Common myeloid progenitor, CD34-positive (primary cell): ENCODE data around the gene CABP1. TPM values are rescaled to one million over a fixed set of nuclear protein-coding genes. Genes with fewer than 3 reads are reported as not detected.

Source experiments
- CTCF ChIA-PET: fragments of 350-600 bp; sonication (Branson Sonifier 250); formaldehyde crosslinking; loops from one replicate; lab custom pipeline; 2021; ENCODE audit warnings: antibody characterized with exemption; lab: Charles Lee
- POLR2A ChIA-PET: fragments of 350-600 bp; sonication (Branson Sonifier 250); formaldehyde crosslinking; loops from one replicate; lab custom pipeline; 2021; ENCODE audit warnings: antibody characterized with exemption; lab: Charles Lee
- DNase-seq, 3 donors: peaks; one replicate each; pipeline versions ENCODE4 v3.0.0 to v3.0.0-alpha.2; 2013
- H3K27ac ChIP-seq, 2 experiments: 1 replicate in 1 of 2; 2 replicates in 1 of 2; pipeline ENCODE4 v1.7.0; 2013; ENCODE audit warnings: inconsistent platforms in 2 of 2, low read length in 2 of 2, mild to moderate bottlenecking in 2 of 2, low read depth in 1 of 2, moderate library complexity in 1 of 2; ENCODE audit not compliant: severe bottlenecking in 2 of 2, insufficient read depth in 1 of 2, poor library complexity in 1 of 2
- H3K27me3 ChIP-seq, 5 experiments: replicated peaks in 2 of 5; 1 replicate in 3 of 5; 2 replicates in 2 of 5; pipeline versions ENCODE4 v1.6.1 to v1.7.0; 2013; ENCODE audit warnings: low read length in 4 of 5, mild to moderate bottlenecking in 2 of 5, moderate library complexity in 2 of 5, inconsistent platforms in 1 of 5; ENCODE audit not compliant: insufficient read depth in 5 of 5, control insufficient read depth in 4 of 5
- H3K36me3 ChIP-seq, 4 experiments: 1 replicate in 2 of 4; 2 replicates in 2 of 4; pipeline versions ENCODE4 v1.6.1 to v1.7.0; 2013; ENCODE audit warnings: low read length in 3 of 4, control low read depth in 1 of 4, mild to moderate bottlenecking in 1 of 4; ENCODE audit not compliant: control insufficient read depth in 4 of 4, insufficient read depth in 4 of 4
- H3K4me1 ChIP-seq, 4 experiments: 1 replicate in 3 of 4; 2 replicates in 1 of 4; pipeline versions ENCODE4 v1.6.1 to v1.7.1; 2013; ENCODE audit warnings: low read length in 3 of 4, mild to moderate bottlenecking in 3 of 4, control low read depth in 1 of 4, inconsistent platforms in 1 of 4, moderate library complexity in 1 of 4; ENCODE audit not compliant: control insufficient read depth in 4 of 4, insufficient read depth in 4 of 4; ENCODE audit errors: control extremely low read depth in 1 of 4
- H3K4me3 ChIP-seq, 7 experiments: 1 replicate in 4 of 7; 2 replicates in 3 of 7; pipeline versions ENCODE4 v1.5.1 to v1.7.0; 2013; ENCODE audit warnings: mild to moderate bottlenecking in 7 of 7, low read length in 6 of 7, moderate library complexity in 6 of 7, inconsistent platforms in 2 of 7, low read depth in 2 of 7, control low read depth in 1 of 7; ENCODE audit not compliant: insufficient read depth in 4 of 7, control insufficient read depth in 1 of 7; ENCODE audit errors: extremely low read depth in 1 of 7
- H3K9me3 ChIP-seq, 5 experiments: 1 replicate in 4 of 5; 2 replicates in 1 of 5; pipeline versions ENCODE4 v1.6.1 to v1.7.1; 2013; ENCODE audit warnings: low read length in 4 of 5, mild to moderate bottlenecking in 2 of 5, inconsistent platforms in 1 of 5, low read depth in 1 of 5, moderate library complexity in 1 of 5; ENCODE audit not compliant: control insufficient read depth in 4 of 5, insufficient read depth in 2 of 5; ENCODE audit errors: control extremely low read depth in 1 of 5
- WGBS: methylation state at CpG from one replicate; pipeline ENCODE4 v1.1.5; 2013; ENCODE audit not compliant: insufficient coverage; 5-methylcytosine and 5-hydroxymethylcytosine counted together
- polyA plus RNA-seq: library from polyadenylated mRNA; unstranded; fragments of 120-200 nt; gene quantifications from one replicate; pipeline ENCODE4 v1.2.1, GENCODE V29; 2013

CABP1 gene
- polyA plus RNA-seq: not detected

DNA sequence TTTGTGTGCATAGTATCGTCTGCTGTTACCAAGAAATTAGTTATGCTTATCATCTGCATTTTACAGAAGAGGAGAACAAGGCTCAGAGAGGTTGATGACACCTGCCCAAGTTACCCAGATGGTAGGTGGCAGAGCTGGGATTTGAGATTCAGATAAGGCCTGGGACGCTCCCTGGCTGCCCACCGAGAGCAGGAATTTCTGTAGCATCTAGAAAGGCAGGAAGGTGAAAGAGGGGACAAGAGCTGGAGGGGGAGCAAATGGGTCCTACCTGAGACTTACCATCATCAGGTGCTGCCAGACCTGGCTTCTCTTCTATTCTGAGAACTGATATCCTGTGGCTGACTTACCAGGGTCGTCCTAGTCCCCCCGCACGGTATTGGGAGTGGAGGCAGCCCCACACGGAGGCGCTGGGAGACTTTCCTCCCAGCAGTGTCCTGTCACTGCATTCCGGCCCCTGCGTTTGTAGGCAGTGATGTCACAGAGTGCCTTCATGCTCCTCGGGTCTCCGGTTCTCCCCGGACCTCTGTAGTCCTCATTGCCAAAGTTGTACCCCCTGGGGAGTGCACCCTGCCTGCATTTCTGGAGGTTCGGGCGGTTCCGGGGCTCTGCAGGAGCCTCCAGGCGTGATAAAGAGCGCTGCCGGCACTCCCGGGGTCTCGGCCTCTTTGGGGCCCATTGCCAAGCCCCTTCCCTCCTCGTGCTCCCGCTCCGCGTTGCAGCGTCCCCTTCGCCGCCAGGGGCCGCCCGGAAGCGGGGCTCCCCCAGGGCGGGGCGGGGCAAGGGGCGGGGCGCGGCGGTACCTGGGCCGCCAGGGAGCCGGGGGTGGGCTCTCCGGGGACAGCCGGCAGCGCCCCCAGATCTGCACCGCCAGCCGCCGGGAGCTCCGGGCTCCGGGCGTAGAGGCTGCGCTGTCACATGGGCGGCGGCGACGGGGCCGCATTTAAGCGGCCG lies at the start of gene CABP1:
Gene CABP1 (plus strand): TSS at position 856 of the 951 bp plus-strand sequence. CDS start 60 bp downstream, at position 916.
- no peak within 1 kb of the TSS for H3K27ac ChIP-seq
- no peaks in the 10 kb centered on the region for H3K36me3 ChIP-seq
- H3K27me3 ChIP-seq: peaks cover 16 to 53% (median 32%) of the 10 kb centered on the region in 5 experiments
- peak; percentile 25 to 51 (median 49) for DNase-seq
- peaks cover 4 to 19% (median 16%) of the 10 kb centered on the region in 4 experiments for H3K4me1 ChIP-seq
- H3K4me3 ChIP-seq: peak within 1 kb of the TSS; percentile 15 to 69 (median 53)
- ChIA-PET CTCF (interaction anchor here (0.6 to 2.5 kb wide), 3 partner anchors 9 to 616 kb away, joined by 3 to 12 read pairs (median 7); partner anchors contain the start of gene POP5), POLR2A (no interaction called here)
- WGBS: 8% methylated on average over 43 of the region's 56 CpGs
- H3K9me3 ChIP-seq: no peaks in the 10 kb centered on the region

GRCh38 chr12:120590741-120591407 lies 49.6 kb upstream of the CABP1 start:
- H3K4me1 ChIP-seq: no peaks in the 10 kb centered on the region
- POLR2A ChIA-PET: no interaction called here
- H3K4me3 ChIP-seq: no peak overlapping the region
- CTCF ChIA-PET: interaction anchor here (1.4 to 2.5 kb wide), 3 partner anchors 10 to 58 kb away, joined by 3 to 13 read pairs (median 5); no protein-coding TSS in a partner anchor
- DNase-seq: no peak
- H3K9me3 ChIP-seq: no peaks in the 10 kb centered on the region
- peaks cover 0 to 6% (median 5%) of the 10 kb centered on the region in 5 experiments for H3K27me3 ChIP-seq
- H3K36me3 ChIP-seq: no peaks in the 10 kb centered on the region
- H3K27ac ChIP-seq: no peak overlapping the region
- WGBS: 95% methylated on average over 6 of the region's 6 CpGs

DNA sequence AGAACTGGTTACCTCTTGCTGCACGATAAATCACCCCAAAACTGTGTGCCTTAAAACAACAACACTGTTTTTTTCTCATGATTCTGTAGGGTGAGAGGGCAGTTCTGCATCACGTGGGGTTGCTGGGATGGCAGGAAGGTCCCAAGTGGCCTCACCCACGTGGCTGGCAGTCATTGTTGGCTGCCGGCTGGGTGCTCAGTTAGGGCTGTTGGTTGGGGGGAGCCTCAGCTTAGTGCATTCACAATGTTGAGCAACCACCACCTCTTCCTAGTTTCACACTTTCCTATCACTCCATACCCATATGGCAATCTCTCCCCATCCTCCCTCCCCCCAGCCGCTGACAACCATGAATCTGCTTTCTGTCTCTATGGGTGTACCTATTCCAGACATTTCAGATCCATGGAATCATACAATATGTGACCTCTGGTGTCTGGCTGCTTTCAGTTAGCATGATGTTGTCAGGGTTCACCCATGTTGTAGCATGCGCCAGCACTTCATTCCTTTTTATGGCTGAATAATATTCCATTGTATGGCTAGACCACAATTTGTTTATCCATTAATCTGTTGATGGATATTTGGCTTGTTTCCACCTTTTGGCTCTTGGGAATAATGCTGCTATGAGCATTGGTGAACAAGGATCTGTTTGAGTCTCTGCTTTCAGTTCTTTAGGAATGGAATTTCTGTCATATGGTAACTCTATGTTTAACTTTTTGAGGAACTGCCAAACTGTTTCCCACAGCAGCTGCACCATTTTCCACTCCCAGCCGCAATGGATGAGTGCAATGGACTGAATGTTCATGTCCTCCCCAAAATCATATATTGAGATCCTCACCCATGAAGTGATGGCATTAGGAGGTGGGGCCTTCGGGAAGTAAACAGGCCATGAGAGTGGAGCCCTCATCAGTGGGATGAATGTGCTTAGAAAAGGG lies 48.0 kb upstream of the CABP1 start:
- Histone ChIP-seq H3K36me3 (no peaks in the 10 kb centered on the region), H3K9me3 (no peaks in the 10 kb centered on the region), H3K4me1 (no peaks in the 10 kb centered on the region), H3K4me3 (no peak overlapping the region), H3K27me3 (no peaks in the 10 kb centered on the region), H3K27ac (no peak overlapping the region)
- DNase-seq: no peak
- ChIA-PET POLR2A (no interaction called here), CTCF (interaction anchor here (1.4 kb wide), 1 partner anchor 8 kb away, joined by 3 read pairs; no protein-coding TSS in a partner anchor)
- 100% methylated on average over 5 of the region's 8 CpGs for WGBS

DNA sequence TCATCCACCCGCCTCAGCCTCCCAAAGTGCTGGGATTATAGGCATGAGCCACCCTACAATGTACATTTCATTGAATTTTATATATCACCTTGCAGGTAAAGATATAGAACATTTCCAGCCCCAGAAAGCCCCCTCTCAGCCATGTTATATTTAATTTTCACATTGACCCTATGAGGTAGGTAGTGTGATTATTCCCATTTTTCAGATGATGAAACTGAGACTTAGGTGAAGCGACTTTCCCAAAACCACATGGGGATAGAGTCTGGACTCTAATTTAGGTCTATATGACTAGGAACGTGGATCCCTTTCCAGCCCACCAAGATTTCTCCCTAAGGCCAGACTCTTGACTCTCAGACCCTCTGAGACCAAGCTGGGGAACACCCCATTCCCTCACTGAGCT lies 43.5 kb upstream of the CABP1 start:
- Histone ChIP-seq H3K27me3 (no peaks in the 10 kb centered on the region), H3K4me3 (no peak overlapping the region), H3K9me3 (no peaks in the 10 kb centered on the region), H3K4me1 (peaks cover 0 to 17% (median 2%) of the 10 kb centered on the region in 4 experiments), H3K27ac (no peak overlapping the region), H3K36me3 (no peaks in the 10 kb centered on the region)
- 100% methylated on average over 1 of the region's 3 CpGs for whole genome bisulfite sequencing
- ChIA-PET CTCF (interaction anchor here (0.8 kb wide), 1 partner anchor 53 kb away, joined by 3 read pairs; no protein-coding TSS in a partner anchor), POLR2A (no interaction called here)
- DNase-seq: no peak

DNA sequence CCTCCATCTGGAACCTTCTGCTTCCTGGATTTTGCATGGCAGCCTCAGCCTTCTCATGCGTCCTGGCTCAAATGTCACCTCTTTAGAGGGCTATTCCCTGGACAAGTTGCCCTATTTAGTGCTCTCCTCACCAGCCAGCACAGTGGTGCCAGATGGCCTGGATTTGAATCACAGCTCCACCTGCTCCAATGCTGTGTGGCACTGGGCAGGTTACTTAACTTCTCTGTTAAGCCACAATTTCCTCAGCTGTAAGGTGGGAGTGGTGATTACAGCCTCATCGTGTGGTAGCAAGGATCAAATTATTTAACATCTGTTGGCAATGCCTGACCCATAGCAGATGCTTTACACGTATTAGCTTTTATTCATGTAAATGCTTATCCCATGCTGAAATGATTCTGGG lies 42.6 kb upstream of the CABP1 start:
- Histone ChIP-seq H3K4me1 (peaks cover 2 to 25% (median 8%) of the 10 kb centered on the region in 4 experiments), H3K27ac (no peak overlapping the region), H3K9me3 (no peaks in the 10 kb centered on the region), H3K4me3 (no peak overlapping the region), H3K27me3 (no peaks in the 10 kb centered on the region), H3K36me3 (no peaks in the 10 kb centered on the region)
- DNase-seq: no peak
- POLR2A ChIA-PET: no interaction called here
- 90% methylated on average over 3 of the region's 3 CpGs for WGBS
- CTCF ChIA-PET: interaction anchor here (0.8 to 0.9 kb wide), 2 partner anchors 15 to 52 kb away, joined by 3 to 4 read pairs; no protein-coding TSS in a partner anchor

- 94% methylated on average over 8 of the region's 13 CpGs for WGBS
- no peak overlapping the region for H3K27ac ChIP-seq
- peak in 2 of 3 donors; percentile 34 to 44 for DNase-seq
- H3K9me3 ChIP-seq: no peaks in the 10 kb centered on the region
- no peak overlapping the region for H3K4me3 ChIP-seq
- POLR2A ChIA-PET: no interaction called here
- CTCF ChIA-PET: interaction anchor here (0.9 to 1.8 kb wide), 3 partner anchors 10 to 49 kb away, joined by 3 to 5 read pairs (median 4); no protein-coding TSS in a partner anchor
- no peaks in the 10 kb centered on the region for H3K27me3 ChIP-seq
- peaks cover 2 to 28% (median 9%) of the 10 kb centered on the region in 4 experiments for H3K4me1 ChIP-seq
- no peaks in the 10 kb centered on the region for H3K36me3 ChIP-seq
These were observed 41.6 kb upstream of the CABP1 start for GRCh38 chr12:120598674-120599463.
